ENCODE data around the gene KLHL2. TPM values are rescaled to one million over a fixed set of nuclear protein-coding genes. Genes with fewer than 3 reads are reported as not detected.

The KLHL2 gene
- total RNA-seq, 4 donors from 2014 or later = 23.5 to 35.3 (median 27.2) TPM

- WGBS = 85% methylated on average over 1 of the region's 1 CpG
Observed at GRCh38 chr4:165192500-165192898, 14.9 kb upstream of the KLHL2 start.

GRCh38 chr4:165192956-165193355, 14.4 kb upstream of the KLHL2 start:
- H3K27me3 ChIP-seq = no peaks in the 10 kb centered on the region
- H3K27ac ChIP-seq (replicated peaks in 1 of 4) = no peak overlapping the region
- no peaks in the 10 kb centered on the region for H3K9me3 ChIP-seq
- no peak for DNase-seq (ENCODE audit: extremely low spot score)
- TF ChIP-seq POLR2A (IDR thresholded peaks at IDR 0.05; ENCODE audit: low read depth) (no peak), CTCF (IDR thresholded peaks at IDR 0.05) (no peak), POLR2AphosphoS5 (IDR thresholded peaks at IDR 0.05) (no peak), EP300 (IDR thresholded peaks at IDR 0.05) (no peak)
- no peaks in the 10 kb centered on the region for H3K4me1 ChIP-seq
- no peaks in the 10 kb centered on the region for H3K36me3 ChIP-seq
- intact Hi-C loops (cut with DNase I) = no loop called here
- H3K4me3 ChIP-seq = no peak overlapping the region
- WGBS = 96% methylated on average over 4 of the region's 4 CpGs

More at GRCh38 chr4:165192500-165192898, 14.9 kb upstream of the KLHL2 start:
- H3K9me3 ChIP-seq = no peaks in the 10 kb centered on the region
- H3K36me3 ChIP-seq = no peaks in the 10 kb centered on the region
- DNase-seq (ENCODE audit: extremely low spot score) = no peak
- no peak overlapping the region for H3K27ac ChIP-seq (replicated peaks in 1 of 4)
- no peaks in the 10 kb centered on the region for H3K27me3 ChIP-seq
- H3K4me1 ChIP-seq = no peaks in the 10 kb centered on the region
- intact Hi-C loops (cut with DNase I) = no loop called here
- no peak overlapping the region for H3K4me3 ChIP-seq
- TF ChIP-seq CTCF (IDR thresholded peaks at IDR 0.05) = no peak
- no peak for TF ChIP-seq EP300 (IDR thresholded peaks at IDR 0.05)
- TF ChIP-seq POLR2AphosphoS5 (IDR thresholded peaks at IDR 0.05) = no peak
- TF ChIP-seq POLR2A (IDR thresholded peaks at IDR 0.05; ENCODE audit: low read depth) = no peak

- DNase-seq (ENCODE audit: extremely low spot score) = no peak
- no peaks in the 10 kb centered on the region for H3K4me1 ChIP-seq
- intact Hi-C loops (cut with DNase I) = no loop called here
Observed at GRCh38 chr4:165194368-165194767, 13.0 kb upstream of the KLHL2 start.

GRCh38 chr4:165198329-165198728, 9.0 kb upstream of the KLHL2 start:
- DNase-seq (ENCODE audit: extremely low spot score) = no peak
- Histone ChIP-seq H3K4me1 (no peaks in the 10 kb centered on the region), H3K36me3 (no peaks in the 10 kb centered on the region), H3K9me3 (no peaks in the 10 kb centered on the region), H3K27me3 (no peaks in the 10 kb centered on the region), H3K27ac (replicated peaks in 1 of 4) (no peak overlapping the region), H3K4me3 (no peak overlapping the region)
- intact Hi-C loops (cut with DNase I) = no loop called here
- TF ChIP-seq POLR2AphosphoS5 (IDR thresholded peaks at IDR 0.05) (no peak), CTCF (IDR thresholded peaks at IDR 0.05) (no peak), EP300 (IDR thresholded peaks at IDR 0.05) (no peak), POLR2A (IDR thresholded peaks at IDR 0.05; ENCODE audit: low read depth) (no peak)
- 86% methylated on average over 1 of the region's 1 CpG for WGBS

More at GRCh38 chr4:165194368-165194767, 13.0 kb upstream of the KLHL2 start:
- Histone ChIP-seq H3K4me3 (no peak overlapping the region), H3K9me3 (no peaks in the 10 kb centered on the region), H3K27me3 (no peaks in the 10 kb centered on the region), H3K36me3 (no peaks in the 10 kb centered on the region), H3K27ac (replicated peaks in 1 of 4) (no peak overlapping the region)
- no peak for TF ChIP-seq POLR2AphosphoS5 (IDR thresholded peaks at IDR 0.05)
- TF ChIP-seq CTCF (IDR thresholded peaks at IDR 0.05) = no peak
- TF ChIP-seq POLR2A (IDR thresholded peaks at IDR 0.05; ENCODE audit: low read depth) = no peak
- TF ChIP-seq EP300 (IDR thresholded peaks at IDR 0.05) = no peak
- WGBS = 90% methylated on average over 1 of the region's 1 CpG

- Histone ChIP-seq H3K27me3 (no peaks in the 10 kb centered on the region), H3K9me3 (no peaks in the 10 kb centered on the region)
Observed at GRCh38 chr4:165199286-165199685, 8.1 kb upstream of the KLHL2 start.

More at GRCh38 chr4:165199286-165199685, 8.1 kb upstream of the KLHL2 start:
- Histone ChIP-seq H3K4me1 (no peaks in the 10 kb centered on the region), H3K27ac (replicated peaks in 1 of 4) (no peak overlapping the region), H3K4me3 (no peak overlapping the region), H3K36me3 (no peaks in the 10 kb centered on the region)
- intact Hi-C loops (cut with DNase I) = no loop called here
- no peak for TF ChIP-seq POLR2AphosphoS5 (IDR thresholded peaks at IDR 0.05)
- no peak for TF ChIP-seq CTCF (IDR thresholded peaks at IDR 0.05)
- TF ChIP-seq EP300 (IDR thresholded peaks at IDR 0.05) = no peak
- TF ChIP-seq POLR2A (IDR thresholded peaks at IDR 0.05; ENCODE audit: low read depth) = no peak
- DNase-seq (ENCODE audit: extremely low spot score) = no peak
